GM18873 (cell line): ENCODE results near the gene CCDC30.

Source experiments
- ATAC-seq: cut with Tn5 transposase; IDR thresholded peaks from one replicate; pipeline ENCODE4 v1.9.1; 2021; ENCODE audit warnings: mild to moderate bottlenecking, moderate library complexity, moderate number of reproducible peaks; ENCODE audit not compliant: unreplicated experiment, low FRiP score

CCDC30 gene

GRCh38 chr1:42684139-42684538 lies 221.1 kb downstream of the CCDC30 start:
- ATAC-seq, result no peak

GRCh38 chr1:42686418-42686817 lies 223.3 kb downstream of the CCDC30 start:
- ATAC-seq, result no peak

- no peak for ATAC-seq
Measured at GRCh38 chr1:42689912-42690311, 226.8 kb downstream of the CCDC30 start.

- ATAC-seq, result no peak
Measured at GRCh38 chr1:42690477-42691156, 227.5 kb downstream of the CCDC30 start.

- ATAC-seq, result no peak
Measured at GRCh38 chr1:42691157-42691498, 228.0 kb downstream of the CCDC30 start.

GRCh38 chr1:42692461-42692860 lies 229.4 kb downstream of the CCDC30 start:
- no peak for ATAC-seq

GRCh38 chr1:42692911-42693310 lies 229.8 kb downstream of the CCDC30 start:
- ATAC-seq, result no peak

GRCh38 chr1:42698081-42698813 lies 235.2 kb downstream of the CCDC30 start:
- no peak for ATAC-seq

GRCh38 chr1:42700006-42700405 lies 236.9 kb downstream of the CCDC30 start:
- ATAC-seq, result no peak

GRCh38 chr1:42703888-42704464 lies 240.9 kb downstream of the CCDC30 start:
- ATAC-seq, result no peak
